BJ (cell line): ENCODE results near the gene PCDHAC2. TPM values are rescaled to one million over a fixed set of nuclear protein-coding genes. Genes with fewer than 3 reads are reported as not detected.

ENCODE experiments used
- CTCF ChIA-PET: fragments of 350-600 bp; formaldehyde crosslinking; extraction: SDS; loops from one replicate; lab custom pipeline; 2021; ENCODE audit warnings: antibody characterized with exemption, inconsistent platforms; lab: Yijun Ruan, JAX
- POLR2A ChIA-PET: fragments of 300-600 bp; sonication (Branson Sonifier 250); formaldehyde crosslinking; extraction: SDS; loops from one replicate; lab custom pipeline; 2021; ENCODE audit warnings: antibody characterized with exemption; lab: Charles Lee
- DNase-seq: peaks from one replicate; pipeline ENCODE4 v3.0.0-alpha.2; 2011; ENCODE audit warnings: low read depth
- H3K27me3 ChIP-seq: 2 replicates; pipeline ENCODE4 v1.6.0; 2011; ENCODE audit warnings: low read length; ENCODE audit not compliant: control insufficient read depth, insufficient read depth
- H3K36me3 ChIP-seq: 2 replicates; pipeline ENCODE4 v1.5.1; 2011; ENCODE audit warnings: low read length; ENCODE audit not compliant: control insufficient read depth, insufficient read depth
- H3K4me3 ChIP-seq: 2 replicates; pipeline ENCODE4 v1.5.1; 2011; ENCODE audit warnings: low read depth, mild to moderate bottlenecking, control low read depth, low read length
- CTCF ChIP-seq: IDR thresholded peaks from 2 replicates; pipeline ENCODE4 v1.5.1; 2011; ENCODE audit warnings: low read depth, mild to moderate bottlenecking, control low read depth, inconsistent platforms, low read length, moderate library complexity; ENCODE audit not compliant: insufficient read depth
- polyA plus RNA-seq: library from polyadenylated mRNA; depleted of rRNA; stranded (reverse); fragments of >200 nt; gene quantifications from 2 replicates; pipeline ENCODE4 v1.2.3, GENCODE V29; 2011

PCDHAC2 gene
- polyA plus RNA-seq, 1 experiment: 0.06 TPM

- POLR2A ChIA-PET: no interaction called here
These were observed 7.3 kb downstream of the PCDHAC2 start for GRCh38 chr5:140973550-140973949.

GRCh38 chr5:140977003-140977402 is 10.7 kb downstream of the PCDHAC2 start:
- DNase-seq: no peak
- no peak for TF ChIP-seq CTCF
- Histone ChIP-seq H3K36me3 (no peaks in the 10 kb centered on the region), H3K4me3 (no peak overlapping the region), H3K27me3 (no peaks in the 10 kb centered on the region)
- POLR2A ChIA-PET: no interaction called here
- CTCF ChIA-PET: no interaction called here

More at GRCh38 chr5:140973550-140973949, 7.3 kb downstream of the PCDHAC2 start:
- CTCF ChIA-PET: no interaction called here
- Histone ChIP-seq H3K4me3 (no peak overlapping the region), H3K27me3 (no peaks in the 10 kb centered on the region), H3K36me3 (no peaks in the 10 kb centered on the region)
- no peak for DNase-seq
- no peak for TF ChIP-seq CTCF

GRCh38 chr5:140978260-140978659 is 12.0 kb downstream of the PCDHAC2 start:
- CTCF ChIA-PET: interaction anchor here (0.6 to 1.1 kb wide), 2 partner anchors 11 to 171 kb away, joined by 3 read pairs; no protein-coding TSS in a partner anchor
- no peak for TF ChIP-seq CTCF
- DNase-seq: no peak
- no peak overlapping the region for H3K4me3 ChIP-seq
- POLR2A ChIA-PET: no interaction called here
- H3K27me3 ChIP-seq: no peaks in the 10 kb centered on the region
- H3K36me3 ChIP-seq: no peaks in the 10 kb centered on the region

GRCh38 chr5:140978983-140979382 is 12.7 kb downstream of the PCDHAC2 start:
- ChIA-PET CTCF (interaction anchor here (0.6 to 1.1 kb wide), 2 partner anchors 12 to 171 kb away, joined by 3 read pairs; no protein-coding TSS in a partner anchor), POLR2A (no interaction called here)
- DNase-seq: no peak
- no peaks in the 10 kb centered on the region for H3K36me3 ChIP-seq
- TF ChIP-seq CTCF: no peak
- H3K4me3 ChIP-seq: no peak overlapping the region
- H3K27me3 ChIP-seq: no peaks in the 10 kb centered on the region

GRCh38 chr5:140982083-140982716 is 15.9 kb downstream of the PCDHAC2 start:
- ChIA-PET POLR2A (no interaction called here), CTCF (no interaction called here)
- TF ChIP-seq CTCF: no peak
- no peak for DNase-seq
- Histone ChIP-seq H3K36me3 (no peaks in the 10 kb centered on the region), H3K27me3 (no peaks in the 10 kb centered on the region), H3K4me3 (no peak overlapping the region)
